OCI-LY7 (cell line): ENCODE results near the gene CNTN2. TPM values are rescaled to one million over a fixed set of nuclear protein-coding genes. Genes with fewer than 3 reads are reported as not detected.

Experiments used
- BruUV-seq: library from RNA; stranded (reverse); fragments of 400-500 nt; replicated peaks from 2 replicates; lab custom pipeline; 2021; lab: Mats Ljungman, UMichigan
- CTCF ChIA-PET: fragments of 300-600 bp; sonication (Branson Sonifier 250); formaldehyde crosslinking; loops from one replicate; lab custom pipeline; 2022; ENCODE audit warnings: antibody characterized with exemption; ENCODE audit not compliant: unreplicated experiment; lab: Charles Lee
- POLR2A ChIA-PET: fragments of 300-600 bp; sonication (Branson Sonifier 250); formaldehyde crosslinking; loops from one replicate; lab custom pipeline; 2022; ENCODE audit warnings: antibody characterized with exemption; lab: Charles Lee
- DNase-seq: peaks from one replicate; pipeline ENCODE4 v3.0.0-alpha.2; 2015; ENCODE audit warnings: low spot score
- H2AFZ ChIP-seq: fragments of 200-600 bp; sonication (generic), shearing (Covaris generic); 2 replicates; pipeline ENCODE4 v1.6.1; 2014; ENCODE audit warnings: mild to moderate bottlenecking, antibody characterized with exemption, low read length, moderate library complexity
- H3K27ac ChIP-seq: fragments of 200-600 bp; sonication (generic); 2 replicates; pipeline ENCODE4 v1.5.1; 2014; ENCODE audit warnings: mixed run types, low read depth, mild to moderate bottlenecking, moderate library complexity, low read length, inconsistent platforms; ENCODE audit not compliant: poor library complexity, severe bottlenecking
- H3K36me3 ChIP-seq: fragments of 200-600 bp; sonication (generic); 2 replicates; pipeline ENCODE4 v1.6.1; 2014; ENCODE audit warnings: mild to moderate bottlenecking, antibody characterized with exemption, low read length, moderate library complexity, mixed read lengths; ENCODE audit not compliant: insufficient read depth
- H3K4me1 ChIP-seq: fragments of 200-600 bp; sonication (generic); 2 replicates; pipeline ENCODE4 v1.5.1; 2014; ENCODE audit warnings: mild to moderate bottlenecking, low read length; ENCODE audit not compliant: insufficient read depth, poor library complexity, severe bottlenecking
- H3K4me2 ChIP-seq: fragments of 200-600 bp; sonication (generic); 2 replicates; pipeline ENCODE4 v1.6.1; 2014; ENCODE audit warnings: mild to moderate bottlenecking, low read length
- H3K4me3 ChIP-seq: fragments of 200-600 bp; sonication (generic); 2 replicates; pipeline ENCODE4 v1.5.1; 2014; ENCODE audit warnings: mild to moderate bottlenecking, low read depth, low read length; ENCODE audit not compliant: poor library complexity, severe bottlenecking
- H3K79me2 ChIP-seq: fragments of 200-600 bp; sonication (generic); 2 replicates; pipeline ENCODE4 v1.6.1; 2016; ENCODE audit warnings: low read depth, mild to moderate bottlenecking, low read length, moderate library complexity, mixed read lengths; ENCODE audit not compliant: insufficient read depth
- H3K9me2 ChIP-seq: fragments of 200-600 bp; sonication (generic); 2 replicates; pipeline ENCODE4 v1.6.1; 2016; ENCODE audit warnings: mild to moderate bottlenecking, low read length, mixed read lengths; ENCODE audit not compliant: insufficient read depth
- H3K9me3 ChIP-seq: fragments of 200-600 bp; sonication (generic); 2 replicates; pipeline ENCODE4 v1.6.1; 2014; ENCODE audit warnings: mild to moderate bottlenecking, mixed run types, low read length, mixed read lengths
- H4K20me1 ChIP-seq: fragments of 200-600 bp; sonication (generic); 2 replicates; pipeline ENCODE4 v1.6.1; 2014; ENCODE audit warnings: mild to moderate bottlenecking, antibody characterized with exemption, low read length, moderate library complexity, mixed read lengths; ENCODE audit not compliant: insufficient read depth
- CTCF ChIP-seq: fragments of 200-600 bp; sonication (generic); conservative IDR thresholded peaks from 2 replicates; pipeline ENCODE4 v1.5.1; 2014; ENCODE audit warnings: mild to moderate bottlenecking, antibody characterized with exemption, low read length, moderate library complexity, mixed read lengths
- EZH2phosphoT487 ChIP-seq: fragments of 200-600 bp; sonication (generic); IDR thresholded peaks from 2 replicates; pipeline ENCODE4 v1.6.1; 2018; ENCODE audit warnings: low read depth, borderline replicate concordance, mild to moderate bottlenecking, mixed run types, antibody characterized with exemption, low read length, moderate library complexity, mixed read lengths
- intact Hi-C: fragments of 100-400 bp; cut with micrococcal nuclease; formaldehyde crosslinking; loops from one replicate; pipeline ENCODE4 v1.10.0; 2022; ENCODE audit not compliant: unreplicated experiment
- total RNA-seq, 2 experiments: library from RNA; depleted of rRNA in 1 of 2; stranded (reverse); fragments of >200 nt in 1 of 2; shearing (Covaris generic) in 1 of 2; gene quantifications; 2 replicates each; pipeline ENCODE4 v1.2.3, GENCODE V29; 2014 to 2022

The CNTN2 gene
- total RNA-seq, 2 experiments from 2014 or later, result not detected

- no peak overlapping the region for H3K4me3 ChIP-seq
- ChIA-PET CTCF (no interaction called here), POLR2A (no interaction called here)
- no peak overlapping the region for H2AFZ ChIP-seq
- H3K79me2 ChIP-seq, result no peaks in the 10 kb centered on the region
- TF ChIP-seq CTCF, result no peak
- no peak for TF ChIP-seq EZH2phosphoT487
- no peak overlapping the region for H3K4me2 ChIP-seq
- no peaks in the 10 kb centered on the region for H3K9me3 ChIP-seq
- H3K4me1 ChIP-seq, result no peaks in the 10 kb centered on the region
- intact Hi-C loops, result no loop called here
- no peak overlapping the region for H3K27ac ChIP-seq
- H4K20me1 ChIP-seq, result no peaks in the 10 kb centered on the region
- peaks cover 87% of the 10 kb centered on the region for H3K36me3 ChIP-seq
- no peaks in the 10 kb centered on the region for H3K9me2 ChIP-seq
- BruUV-seq, result no TSS peak
- no peak for DNase-seq
Measured at GRCh38 chr1:205107327-205107726, 64.3 kb downstream of the CNTN2 start.

- intact Hi-C loops, result no loop called here
- CTCF ChIA-PET, result no interaction called here
- BruUV-seq, result no TSS peak
- Histone ChIP-seq H4K20me1 (no peaks in the 10 kb centered on the region), H3K27ac (no peak overlapping the region), H3K9me3 (no peaks in the 10 kb centered on the region), H3K4me2 (no peak overlapping the region), H3K79me2 (no peaks in the 10 kb centered on the region), H3K9me2 (no peaks in the 10 kb centered on the region), H3K4me3 (no peak overlapping the region), H3K36me3 (peaks cover 86% of the 10 kb centered on the region), H2AFZ (no peak overlapping the region), H3K4me1 (no peaks in the 10 kb centered on the region)
- POLR2A ChIA-PET, result interaction anchor here (0.8 to 0.9 kb wide), 2 partner anchors 23 to 28 kb away, joined by 3 read pairs; no protein-coding TSS in a partner anchor
- no peak for DNase-seq
- TF ChIP-seq EZH2phosphoT487 (no peak), CTCF (no peak)
Measured at GRCh38 chr1:205108464-205108863, 65.5 kb downstream of the CNTN2 start.

GRCh38 chr1:205109269-205109668, 66.3 kb downstream of the CNTN2 start:
- H3K9me3 ChIP-seq, result no peaks in the 10 kb centered on the region
- H3K36me3 ChIP-seq, result peaks cover 85% of the 10 kb centered on the region
- no TSS peak for BruUV-seq
- H4K20me1 ChIP-seq, result no peaks in the 10 kb centered on the region
- intact Hi-C loops, result no loop called here
- no peak overlapping the region for H3K4me2 ChIP-seq
- TF ChIP-seq EZH2phosphoT487 (no peak), CTCF (no peak)
- no peak overlapping the region for H3K4me3 ChIP-seq
- H3K27ac ChIP-seq, result no peak overlapping the region
- no peaks in the 10 kb centered on the region for H3K79me2 ChIP-seq
- POLR2A ChIA-PET, result interaction anchor here (0.5 to 3.3 kb wide), 7 partner anchors 13 to 125 kb away, joined by 3 to 22 read pairs (median 3); partner anchors contain the start of gene RBBP5
- DNase-seq, result no peak
- H3K4me1 ChIP-seq, result no peaks in the 10 kb centered on the region
- CTCF ChIA-PET, result no interaction called here
- no peaks in the 10 kb centered on the region for H3K9me2 ChIP-seq
- no peak overlapping the region for H2AFZ ChIP-seq
